NT2/D1 (cell line): ENCODE data around the gene FSHR.

Experiments
- DNase-seq: peaks from one replicate; pipeline ENCODE4 v3.0.0-alpha.2; 2011; ENCODE audit warnings: low read depth, low spot score
- H3K27me3 ChIP-seq: 2 replicates; pipeline ENCODE4 v1.6.0; 2011; ENCODE audit warnings: mild to moderate bottlenecking; ENCODE audit not compliant: insufficient read length, insufficient read depth
- H3K36me3 ChIP-seq: 2 replicates; pipeline ENCODE4 v1.6.1; 2011; ENCODE audit warnings: mild to moderate bottlenecking, low read length, mixed read lengths; ENCODE audit not compliant: insufficient read depth, insufficient read length
- H3K4me1 ChIP-seq: 2 replicates; pipeline ENCODE4 v1.5.1; 2011; ENCODE audit not compliant: insufficient read depth, insufficient read length
- H3K4me3 ChIP-seq: 2 replicates; pipeline ENCODE4 v1.5.1; 2011; ENCODE audit warnings: low read depth; ENCODE audit not compliant: insufficient read length
- H3K9ac ChIP-seq: 2 replicates; pipeline ENCODE4 v1.6.0; 2011; ENCODE audit warnings: low read depth; ENCODE audit not compliant: insufficient read length
- H3K9me3 ChIP-seq: 2 replicates; pipeline ENCODE4 v1.5.1; 2011; ENCODE audit warnings: mild to moderate bottlenecking, low read length; ENCODE audit not compliant: insufficient read depth
- SUZ12 ChIP-seq: IDR thresholded peaks from 2 replicates; pipeline ENCODE4 v1.6.1; 2011; ENCODE audit not compliant: insufficient read length, insufficient read depth; ENCODE audit errors: extremely low read depth
- YY1 ChIP-seq: IDR thresholded peaks from 2 replicates; pipeline ENCODE4 v1.6.1; 2011; ENCODE audit not compliant: insufficient read length, insufficient read depth
- ZNF274 ChIP-seq: IDR thresholded peaks from 2 replicates; pipeline ENCODE4 v1.6.1; 2011; ENCODE audit warnings: mild to moderate bottlenecking, low read depth, low read length

Gene FSHR

GRCh38 chr2:49045083-49045482, 109.2 kb downstream of the FSHR start:
- no peak for DNase-seq
- Histone ChIP-seq H3K27me3 (no peaks in the 10 kb centered on the region), H3K4me1 (peaks cover 2% of the 10 kb centered on the region), H3K4me3 (no peak overlapping the region), H3K9me3 (no peaks in the 10 kb centered on the region), H3K9ac (no peak overlapping the region), H3K36me3 (no peaks in the 10 kb centered on the region)
- TF ChIP-seq YY1: no peak
- TF ChIP-seq SUZ12: no peak

GRCh38 chr2:49044350-49045079, 109.8 kb downstream of the FSHR start:
- peaks cover 2% of the 10 kb centered on the region for H3K4me1 ChIP-seq
- no peaks in the 10 kb centered on the region for H3K36me3 ChIP-seq
- no peaks in the 10 kb centered on the region for H3K9me3 ChIP-seq
- H3K9ac ChIP-seq: no peak overlapping the region
- TF ChIP-seq ZNF274: no peak
- TF ChIP-seq YY1: no peak
- TF ChIP-seq SUZ12: no peak
- peak; percentile 42 for DNase-seq
- no peak overlapping the region for H3K4me3 ChIP-seq
- H3K27me3 ChIP-seq: no peaks in the 10 kb centered on the region

- peaks cover 2% of the 10 kb centered on the region for H3K4me1 ChIP-seq
- H3K36me3 ChIP-seq: no peaks in the 10 kb centered on the region
- no peaks in the 10 kb centered on the region for H3K9me3 ChIP-seq
- no peak overlapping the region for H3K4me3 ChIP-seq
- TF ChIP-seq YY1: no peak
- no peak for DNase-seq
- H3K27me3 ChIP-seq: no peaks in the 10 kb centered on the region
- H3K9ac ChIP-seq: no peak overlapping the region
These were observed 110.8 kb downstream of the FSHR start for GRCh38 chr2:49043405-49043982.

- no peaks in the 10 kb centered on the region for H3K27me3 ChIP-seq
- TF ChIP-seq ZNF274 (no peak), YY1 (no peak), SUZ12 (no peak)
- DNase-seq: no peak
- no peak overlapping the region for H3K4me3 ChIP-seq
- peaks cover 2% of the 10 kb centered on the region for H3K4me1 ChIP-seq
- no peaks in the 10 kb centered on the region for H3K36me3 ChIP-seq
- no peaks in the 10 kb centered on the region for H3K9me3 ChIP-seq
- no peak overlapping the region for H3K9ac ChIP-seq
These were observed 111.8 kb downstream of the FSHR start for GRCh38 chr2:49042488-49042887.

- Histone ChIP-seq H3K36me3 (no peaks in the 10 kb centered on the region), H3K9me3 (no peaks in the 10 kb centered on the region), H3K4me1 (peaks cover 2% of the 10 kb centered on the region), H3K4me3 (no peak overlapping the region), H3K27me3 (no peaks in the 10 kb centered on the region), H3K9ac (no peak overlapping the region)
- DNase-seq: no peak
- TF ChIP-seq SUZ12 (no peak), ZNF274 (no peak), YY1 (no peak)
These were observed 113.3 kb downstream of the FSHR start for GRCh38 chr2:49041061-49041460.

GRCh38 chr2:49037197-49037596, 117.1 kb downstream of the FSHR start:
- H3K36me3 ChIP-seq: no peaks in the 10 kb centered on the region
- no peaks in the 10 kb centered on the region for H3K27me3 ChIP-seq
- H3K9me3 ChIP-seq: no peaks in the 10 kb centered on the region
- H3K9ac ChIP-seq: no peak overlapping the region
- H3K4me1 ChIP-seq: no peaks in the 10 kb centered on the region
- no peak overlapping the region for H3K4me3 ChIP-seq
- TF ChIP-seq ZNF274 (no peak), YY1 (no peak), SUZ12 (no peak)
- no peak for DNase-seq

GRCh38 chr2:49035481-49035880, 118.8 kb downstream of the FSHR start:
- H3K4me3 ChIP-seq: no peak overlapping the region
- H3K9ac ChIP-seq: no peak overlapping the region
- H3K9me3 ChIP-seq: no peaks in the 10 kb centered on the region
- TF ChIP-seq SUZ12 (no peak), ZNF274 (no peak), YY1 (no peak)
- H3K27me3 ChIP-seq: no peaks in the 10 kb centered on the region
- H3K36me3 ChIP-seq: no peaks in the 10 kb centered on the region
- no peak for DNase-seq
- no peaks in the 10 kb centered on the region for H3K4me1 ChIP-seq
